Measurements from ENCODE around the gene LIG1.

Gene LIG1

DNA sequence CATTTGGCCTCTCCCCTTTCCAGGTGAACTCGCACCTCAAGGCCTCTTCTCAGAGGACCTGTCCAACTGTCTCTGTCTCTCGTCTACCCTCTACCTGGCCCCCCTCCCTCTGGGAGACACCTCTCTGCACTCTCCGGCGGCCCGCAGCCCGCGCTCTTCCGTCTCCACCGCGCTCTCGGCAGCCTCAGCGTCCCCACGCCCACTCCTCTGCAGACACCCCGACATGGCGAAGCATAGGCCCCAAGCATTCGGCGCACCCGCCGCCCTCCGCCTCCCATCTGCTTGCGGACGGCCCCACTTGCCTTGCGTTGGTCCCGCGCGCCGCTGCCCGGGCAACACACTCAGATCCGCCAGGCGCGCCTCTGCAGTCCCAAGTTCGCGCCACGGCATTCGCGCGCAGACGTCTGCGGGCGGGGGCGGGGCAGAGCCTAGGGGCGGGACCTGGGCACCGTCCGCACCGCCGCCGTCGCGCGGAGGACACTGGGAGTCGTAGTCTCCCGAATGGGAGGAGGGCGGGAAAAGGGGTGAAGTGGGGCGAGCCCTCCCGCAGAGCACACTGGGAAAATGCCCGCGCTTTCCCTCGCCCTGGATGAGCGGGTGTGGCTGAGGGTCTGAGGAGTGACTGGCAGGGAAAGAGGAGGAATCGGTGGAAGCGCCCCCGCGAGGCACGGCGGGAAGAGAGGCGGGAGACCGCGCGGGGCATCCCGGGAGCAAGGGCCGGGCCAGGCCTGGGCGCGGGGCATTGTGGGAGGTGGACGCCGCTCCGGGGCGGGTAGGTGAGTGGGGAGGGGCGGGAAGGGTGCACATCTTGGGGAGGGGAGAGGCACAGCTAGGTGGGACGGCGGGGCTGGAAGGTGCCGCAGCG, at the start of gene LIG1, which contains the start of gene ZSWIM9:
LIG1 (minus strand) TSS at position 406 of the 865 bp plus-strand sequence. CDS start 4,778 bp downstream, outside the sequence.
ZSWIM9 (plus strand) TSS at position 742 of the 865 bp plus-strand sequence. CDS start 1,123 bp downstream, outside the sequence.
- DNase-seq (ENCODE audit: low read depth, low spot score): peak; percentile 96

GRCh38 chr19:48218997-48219396, 48.9 kb upstream of the LIG1 start:
- DNase-seq (ENCODE audit: low read depth, low spot score): no peak

DNA sequence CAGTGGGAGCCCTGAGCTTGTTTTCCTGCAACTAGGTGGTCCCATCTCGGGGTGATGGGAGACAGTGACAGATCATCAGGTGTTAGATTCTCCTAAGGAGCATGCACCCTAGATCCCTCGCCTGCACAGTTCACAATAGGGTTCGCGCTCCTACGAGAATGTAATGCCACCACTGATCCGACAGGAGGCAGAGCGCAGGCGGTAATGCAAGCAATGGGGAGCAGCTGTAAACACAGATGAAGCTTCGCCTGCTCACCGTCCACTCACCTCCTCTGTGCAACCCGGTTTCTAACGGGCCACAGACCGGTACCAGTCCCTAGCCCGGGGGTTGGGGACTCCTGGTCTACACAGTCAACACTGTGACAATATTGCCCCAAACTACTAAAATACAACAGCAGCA, 46.8 kb upstream of the LIG1 start:
- peak; percentile 37 for DNase-seq (ENCODE audit: low read depth, low spot score)

- DNase-seq (ENCODE audit: low read depth, low spot score): no peak
Observed at GRCh38 chr19:48213959-48214358, 43.8 kb upstream of the LIG1 start.

- DNase-seq (ENCODE audit: low read depth, low spot score): no peak
Observed at GRCh38 chr19:48210005-48210404, 39.9 kb upstream of the LIG1 start.

DNA sequence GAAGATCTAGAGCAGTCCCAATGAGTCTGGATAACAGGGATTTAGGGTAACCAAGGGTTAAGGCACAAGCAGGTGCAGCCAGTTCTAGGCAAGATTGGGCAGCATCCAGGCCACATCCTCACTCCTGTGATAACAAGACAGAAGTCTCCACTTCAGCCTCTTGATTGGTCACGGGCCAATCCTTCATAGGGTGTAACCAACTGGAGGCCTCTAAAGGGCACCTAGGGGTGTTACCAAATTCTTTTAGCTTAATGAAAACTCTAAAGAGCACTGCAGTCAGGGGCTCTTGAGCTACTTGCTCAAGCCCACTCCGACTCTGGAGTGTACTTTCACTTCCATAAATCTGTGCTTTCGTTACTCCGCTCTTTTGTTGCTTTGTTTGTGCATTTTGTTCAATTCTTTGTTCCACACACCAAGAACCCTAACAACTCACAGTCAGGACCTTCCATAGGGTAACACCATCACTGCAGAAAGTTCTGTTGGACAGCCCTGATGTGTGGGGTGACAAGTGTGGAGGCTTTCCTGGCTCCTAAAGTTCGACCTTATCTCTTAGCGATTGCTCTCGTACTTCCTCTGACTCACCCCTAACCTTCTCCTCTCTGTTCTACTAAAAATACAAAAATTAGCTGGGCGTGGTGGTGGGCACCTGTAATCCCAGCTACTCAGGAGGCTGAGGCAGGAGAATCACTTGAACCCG, 36.4 kb upstream of the LIG1 start:
- no peak for DNase-seq (ENCODE audit: low read depth, low spot score)

DNA sequence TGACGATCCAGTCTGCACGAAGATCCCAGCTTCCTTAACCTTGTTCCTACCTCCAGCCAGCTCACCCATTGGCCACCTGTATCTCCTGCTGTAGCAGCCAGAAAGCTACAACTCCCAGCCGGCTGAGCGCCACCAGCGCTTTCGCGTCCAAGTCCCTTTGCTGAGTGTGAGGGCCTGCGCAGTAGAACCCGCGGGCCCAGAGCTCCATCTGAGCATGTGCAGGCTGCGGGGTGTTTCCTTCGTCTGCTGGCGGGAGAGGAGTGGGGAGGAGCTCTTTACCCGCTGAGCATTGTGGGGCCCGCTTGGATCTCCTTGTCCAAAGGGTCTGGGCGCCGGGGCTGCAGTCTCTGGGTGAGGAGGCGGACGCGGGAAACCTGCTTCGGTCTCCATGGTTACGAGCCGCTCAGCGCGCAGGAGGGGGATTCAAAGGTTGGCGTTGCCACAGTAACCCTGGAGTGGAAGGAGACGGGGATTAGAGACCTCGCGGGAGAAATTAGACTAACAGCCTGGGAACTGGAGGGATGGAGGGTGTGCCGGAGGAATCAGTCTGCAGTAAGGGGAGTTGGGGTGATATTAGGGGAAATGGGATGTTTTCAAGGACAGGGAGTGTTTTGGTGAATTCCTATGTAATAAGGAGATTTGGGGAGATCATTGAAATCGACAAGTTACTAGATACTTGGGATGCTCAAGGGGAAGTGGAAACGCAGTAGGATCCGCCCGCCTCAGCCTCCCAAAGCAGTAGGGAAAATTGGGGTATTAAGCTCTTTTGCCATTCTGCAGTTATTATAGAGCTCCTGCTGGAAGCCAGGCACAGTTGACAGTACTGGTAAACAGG, 33.9 kb upstream of the LIG1 start:
- DNase-seq (ENCODE audit: low read depth, low spot score): peak; percentile 100

DNA sequence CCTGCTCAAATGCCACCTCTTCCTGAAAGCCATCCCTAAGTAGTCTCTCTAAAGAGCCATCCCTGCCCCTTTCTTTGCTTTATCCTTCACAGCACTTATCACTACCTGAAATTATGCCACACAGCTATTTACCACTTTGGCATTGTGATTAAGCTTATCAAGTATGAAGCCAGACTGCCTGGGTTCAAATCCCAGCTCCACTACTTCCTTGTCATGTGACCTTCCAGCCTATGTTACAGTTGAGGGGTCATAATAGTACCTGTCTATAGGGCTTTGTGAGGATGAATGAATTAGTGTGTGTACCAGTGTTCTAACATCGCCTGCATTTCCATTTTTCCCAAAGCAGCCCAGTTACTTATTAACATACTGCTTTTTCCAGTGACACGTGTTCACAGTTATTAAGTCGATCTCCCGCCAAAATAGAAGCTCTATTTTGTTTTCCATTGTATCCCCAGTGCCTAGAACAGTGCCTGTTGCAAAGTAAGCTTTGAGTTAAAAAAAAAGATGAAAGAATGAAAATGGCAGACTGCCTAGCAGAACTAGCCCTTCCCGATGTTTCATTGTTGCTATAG, 33.2 kb upstream of the LIG1 start:
- no peak for DNase-seq (ENCODE audit: low read depth, low spot score)

DNA sequence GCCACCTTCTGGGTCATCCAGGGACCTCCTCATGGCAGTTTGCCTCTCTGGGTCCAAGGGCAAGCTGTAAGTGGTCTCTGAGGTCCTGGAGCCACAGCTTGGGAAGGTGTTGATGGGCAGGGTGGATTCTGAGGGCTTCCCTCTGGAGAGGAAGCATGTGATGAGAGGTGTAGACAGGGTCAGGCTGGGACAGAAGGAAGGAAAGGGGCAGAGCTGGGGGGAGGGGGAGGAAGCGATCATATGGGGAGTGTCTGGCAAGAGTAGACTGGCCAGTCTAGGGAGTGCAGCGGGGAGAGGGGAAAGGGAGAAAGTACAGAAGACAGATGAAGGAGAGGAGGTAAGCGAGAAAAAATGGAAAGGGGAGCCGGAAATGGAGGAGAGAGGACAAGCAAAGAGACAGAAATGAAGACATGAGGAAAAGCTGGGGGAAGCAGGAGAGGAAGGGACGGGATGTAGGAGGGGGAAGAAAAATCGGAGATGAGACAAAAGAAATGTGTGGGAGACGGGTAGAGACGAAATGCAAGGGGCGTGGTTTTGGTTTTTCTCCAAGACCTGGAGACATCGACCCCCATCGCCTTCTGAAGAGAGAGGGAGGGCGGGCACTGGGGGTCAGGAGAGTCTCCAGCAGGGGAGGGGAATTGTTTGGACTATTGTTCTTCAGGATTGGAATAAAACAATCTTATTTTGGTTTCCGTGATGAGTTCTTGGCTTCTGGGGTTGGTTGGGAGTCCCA, 27.0 kb upstream of the LIG1 start:
- peak; percentile 22 for DNase-seq (ENCODE audit: low read depth, low spot score)

- DNase-seq (ENCODE audit: low read depth, low spot score): peak; percentile 12
Observed at GRCh38 chr19:48196321-48196763, 26.2 kb upstream of the LIG1 start.

DNA sequence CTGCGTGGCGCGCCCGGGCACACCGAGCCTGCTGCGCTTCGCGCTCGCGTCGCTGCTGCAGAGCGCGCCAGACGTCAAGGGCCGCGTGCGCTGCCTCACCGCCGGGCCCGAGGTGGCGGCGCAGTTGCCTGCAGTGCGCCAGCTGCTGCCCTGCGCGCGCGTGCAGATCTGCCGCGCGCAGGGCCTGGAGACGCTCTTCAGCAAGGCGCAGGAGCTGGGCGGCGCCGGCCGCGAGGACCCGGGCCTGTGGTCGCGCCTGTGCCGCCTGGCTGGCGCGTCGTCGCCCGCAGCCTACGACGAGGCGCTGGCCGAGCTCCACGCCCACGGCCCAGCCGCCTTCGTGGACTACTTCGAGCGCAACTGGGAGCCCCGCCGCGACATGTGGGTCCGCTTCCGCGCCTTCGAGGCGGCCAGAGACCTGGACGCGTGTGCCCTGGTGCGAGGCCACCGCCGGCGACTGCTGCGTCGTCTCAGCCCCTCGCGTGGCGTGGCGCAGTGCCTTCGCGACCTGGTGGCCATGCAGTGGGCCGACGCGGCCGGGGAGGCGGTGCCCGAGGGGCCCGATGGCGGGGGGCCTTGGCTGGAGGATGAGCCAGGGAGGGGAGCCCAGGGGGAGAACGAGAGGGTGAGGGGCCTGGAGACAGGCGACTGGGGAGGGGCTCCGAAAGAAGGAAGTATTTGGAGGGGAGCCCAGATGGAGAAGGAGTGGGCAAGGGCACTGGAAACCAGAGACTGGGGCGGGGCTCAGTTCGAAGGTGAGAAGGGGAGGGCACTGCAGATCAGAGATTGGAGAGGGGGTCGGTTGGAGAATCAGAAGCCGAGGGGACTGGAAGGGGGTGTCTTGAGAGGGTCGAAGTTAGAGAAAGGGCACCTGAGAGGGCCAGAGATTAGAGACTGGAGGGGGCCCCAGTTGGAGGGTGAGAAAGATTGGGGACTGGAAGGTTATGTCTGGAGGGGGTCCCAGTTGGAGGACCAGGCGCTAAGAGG, 25.0 kb upstream of the LIG1 start:
- peak; percentile 31 for DNase-seq (ENCODE audit: low read depth, low spot score)

GRCh38 chr19:48194041-48194843, 24.1 kb upstream of the LIG1 start:
- DNase-seq (ENCODE audit: low read depth, low spot score): peak; percentile 30

DNA sequence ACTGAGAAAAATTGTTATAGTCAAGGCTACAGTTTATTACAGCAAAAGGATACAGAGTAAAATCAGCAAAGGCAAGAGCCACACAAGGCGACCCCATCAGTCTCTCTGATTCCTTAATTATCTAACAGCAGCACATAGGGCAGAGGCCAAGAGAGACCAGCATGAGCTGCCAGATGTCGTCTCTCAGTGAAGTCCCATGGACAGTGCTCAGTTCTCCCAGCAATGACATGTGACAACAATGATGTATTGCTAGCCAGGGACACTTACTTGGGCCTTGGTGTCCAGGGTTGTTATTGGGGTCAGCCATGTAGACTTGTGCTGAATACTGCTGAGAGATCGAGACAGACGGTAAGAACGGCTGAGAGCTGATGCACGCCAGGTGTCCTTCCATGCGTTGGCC, 22.6 kb upstream of the LIG1 start:
- no peak for DNase-seq (ENCODE audit: low read depth, low spot score)

GRCh38 chr19:48190885-48191284, 20.7 kb upstream of the LIG1 start:
- no peak for DNase-seq (ENCODE audit: low read depth, low spot score)

DNA sequence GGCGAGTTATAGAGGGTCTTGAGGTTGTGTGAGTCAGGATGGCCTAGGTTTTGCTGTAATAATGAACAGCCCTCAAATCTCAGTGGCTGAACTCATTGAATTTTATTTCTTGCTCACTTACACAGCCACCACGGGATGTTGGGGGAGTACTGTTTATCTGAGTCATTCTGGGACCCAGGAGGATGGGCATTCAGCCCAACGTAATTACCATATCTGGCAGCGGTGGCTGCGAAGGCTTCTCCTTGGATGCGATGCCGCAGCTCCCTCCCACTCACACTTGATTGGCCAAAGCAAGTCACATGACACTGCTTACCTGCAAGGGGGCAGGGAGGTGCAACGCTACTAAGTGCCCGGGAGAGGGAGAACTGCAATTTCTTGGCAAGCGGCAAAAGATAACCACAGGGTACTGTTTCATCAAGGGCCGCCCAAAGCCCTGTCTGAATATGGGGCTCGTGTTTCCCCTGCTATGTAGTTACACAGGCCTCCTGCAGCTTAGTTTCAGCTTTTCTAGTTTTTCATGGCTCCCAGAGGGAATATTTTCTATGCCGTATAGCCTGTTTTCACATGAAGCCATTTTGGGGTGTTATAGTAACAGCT, 20.2 kb upstream of the LIG1 start:
- DNase-seq (ENCODE audit: low read depth, low spot score): peak; percentile 96

DNA sequence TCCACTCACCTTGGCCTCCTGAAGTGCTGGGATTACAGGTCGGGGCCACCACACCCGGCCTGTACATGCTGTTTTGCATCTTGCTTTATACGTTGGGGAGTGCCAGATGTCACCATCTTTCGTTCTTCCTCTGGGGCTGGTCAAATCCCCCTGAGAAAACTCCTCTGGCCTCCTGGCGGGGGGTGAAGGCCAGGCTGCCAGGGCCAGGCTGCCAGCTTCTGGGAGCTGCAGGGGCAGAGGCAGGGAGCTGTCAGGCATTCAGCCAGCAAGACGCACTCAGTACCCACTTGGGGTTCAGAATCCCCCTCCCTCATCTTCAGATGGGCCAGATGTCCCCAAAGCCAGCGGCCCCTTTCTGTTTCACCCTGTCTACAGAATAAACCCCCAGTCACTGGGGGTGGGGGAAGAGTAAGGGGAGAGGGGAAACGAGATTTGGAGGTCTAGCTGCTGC, 16.4 kb upstream of the LIG1 start:
- no peak for DNase-seq (ENCODE audit: low read depth, low spot score)

GRCh38 chr19:48186015-48186414, 15.9 kb upstream of the LIG1 start:
- no peak for DNase-seq (ENCODE audit: low read depth, low spot score)

DNA sequence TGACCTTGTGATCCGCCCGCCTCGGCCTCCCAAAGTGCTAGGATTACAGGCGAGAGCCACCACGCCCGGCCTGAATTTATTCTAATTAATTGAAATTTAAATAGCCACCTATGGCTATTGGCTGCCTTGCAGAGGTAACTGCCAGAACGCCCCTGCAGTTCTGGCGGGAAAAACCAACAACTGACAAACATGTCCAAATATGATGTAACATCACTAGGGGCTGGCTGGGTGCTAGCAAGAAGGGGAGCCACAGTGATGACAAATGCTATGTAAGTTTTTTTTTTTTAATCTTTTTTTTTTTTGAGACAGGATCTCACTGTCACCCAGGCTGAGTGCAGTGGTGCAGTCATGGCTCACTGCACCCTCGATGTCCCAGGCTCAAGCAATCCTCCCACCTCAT, 13.2 kb upstream of the LIG1 start:
- DNase-seq (ENCODE audit: low read depth, low spot score): no peak

Measured in ELF-1 (cell line).